Activated T-cell treated with anti-CD3 and anti-CD28 coated beads, Interleukin-2, amount 50 U/mL, for 4 hours (primary cell): Measurements from ENCODE around the gene ANTXR1. TPM values are rescaled to one million over a fixed set of nuclear protein-coding genes. Genes with fewer than 3 reads are reported as not detected.

ENCODE experiments used
- ATAC-seq, 2 donors: fragments of 200-7000 bp; cut with Tn5 transposase; one replicate each; pipeline ENCODE4 v1.10.0; 2021
- DNase-seq: peaks from one replicate; pipeline ENCODE4 v3.0.0-alpha.2; 2020
- H3K27me3 Mint-ChIP-seq: one replicate; pipeline ENCODE4 v1.8.0; 2021; ENCODE audit warnings: low read depth, mixed read lengths
- H3K36me3 Mint-ChIP-seq: one replicate; pipeline ENCODE4 v1.8.0; 2022; ENCODE audit warnings: mixed read lengths; ENCODE audit not compliant: insufficient read depth
- H3K4me1 Mint-ChIP-seq: one replicate; pipeline ENCODE4 v1.8.0; 2021; ENCODE audit warnings: low read depth, mixed read lengths
- H3K4me3 Mint-ChIP-seq: one replicate; pipeline ENCODE4 v1.8.0; 2021; ENCODE audit warnings: mild to moderate bottlenecking, moderate library complexity, mixed read lengths
- H3K9me3 Mint-ChIP-seq: one replicate; pipeline ENCODE4 v1.8.0; 2021; ENCODE audit warnings: mixed read lengths
- total RNA-seq, 3 donors: library from RNA; stranded (reverse); gene quantifications; one replicate each; pipeline ENCODE4 v1.2.1, GENCODE V29; 2021

Gene ANTXR1
- total RNA-seq, 3 donors from 2014 or later: 0.40 to 0.79 (median 0.43) TPM

DNA sequence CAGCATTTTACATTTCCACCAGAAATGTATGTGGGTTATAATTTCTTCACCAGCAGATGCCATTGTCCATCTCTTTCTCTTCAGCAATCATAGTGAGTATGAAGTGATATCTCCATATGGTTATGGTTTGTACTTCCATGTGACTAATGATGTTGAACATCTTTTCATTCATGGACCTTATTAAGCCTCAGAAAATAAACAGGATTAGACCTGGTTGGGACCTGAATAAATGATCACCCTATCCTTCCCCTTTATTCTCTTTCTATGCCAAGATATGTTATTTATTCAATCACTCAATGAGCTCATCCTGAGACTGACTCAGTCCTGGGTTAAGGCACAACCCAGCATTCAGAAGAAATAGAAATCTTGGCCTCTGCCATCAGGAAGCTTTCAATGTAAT, 86.6 kb downstream of the ANTXR1 start:
- no peaks in the 10 kb centered on the region for H3K4me1 Mint-ChIP-seq
- H3K9me3 Mint-ChIP-seq: no peaks in the 10 kb centered on the region
- no peak for DNase-seq
- H3K27me3 Mint-ChIP-seq: peaks cover 18% of the 10 kb centered on the region
- no peaks in the 10 kb centered on the region for H3K36me3 Mint-ChIP-seq
- no peak overlapping the region for H3K4me3 Mint-ChIP-seq
- no peak for ATAC-seq

DNA sequence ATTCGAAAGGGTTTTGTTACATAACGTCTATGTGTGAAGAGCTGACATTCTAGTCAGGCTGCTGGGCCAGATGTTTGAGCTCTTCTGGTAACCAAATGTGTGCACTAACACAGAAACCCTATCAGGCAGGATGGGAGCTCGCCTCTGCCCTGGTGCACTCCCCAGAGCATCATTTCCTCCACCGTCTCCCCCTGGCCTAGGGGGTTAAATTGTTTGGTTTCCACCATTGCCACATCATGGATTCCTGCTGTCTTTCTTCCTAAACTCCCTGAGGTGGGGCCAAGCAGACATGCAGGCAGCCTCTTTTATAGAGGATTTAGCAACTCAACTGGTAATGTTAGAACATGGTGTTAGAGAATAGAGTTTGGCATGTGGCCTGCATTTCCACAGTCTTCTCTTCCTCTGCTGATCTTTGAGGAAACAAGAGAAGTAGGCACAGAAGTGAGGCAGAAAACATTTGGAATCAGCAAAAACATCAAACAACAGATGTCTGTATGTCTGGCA, 87.3 kb downstream of the ANTXR1 start:
- no peak for DNase-seq
- no peak for ATAC-seq

GRCh38 chr2:69102041-69102593, 89.1 kb downstream of the ANTXR1 start:
- Mint-ChIP-seq H3K4me3 (no peak overlapping the region), H3K36me3 (no peaks in the 10 kb centered on the region), H3K9me3 (no peaks in the 10 kb centered on the region), H3K27me3 (peaks cover 24% of the 10 kb centered on the region), H3K4me1 (no peaks in the 10 kb centered on the region)
- DNase-seq: no peak
- no peak for ATAC-seq

More for the DNA sequence above, 87.3 kb downstream of the ANTXR1 start:
- H3K27me3 Mint-ChIP-seq: peaks cover 16% of the 10 kb centered on the region
- no peaks in the 10 kb centered on the region for H3K36me3 Mint-ChIP-seq
- H3K4me1 Mint-ChIP-seq: no peaks in the 10 kb centered on the region
- no peak overlapping the region for H3K4me3 Mint-ChIP-seq
- H3K9me3 Mint-ChIP-seq: no peaks in the 10 kb centered on the region

- H3K27me3 Mint-ChIP-seq: peaks cover 24% of the 10 kb centered on the region
- no peaks in the 10 kb centered on the region for H3K4me1 Mint-ChIP-seq
- no peaks in the 10 kb centered on the region for H3K9me3 Mint-ChIP-seq
- no peaks in the 10 kb centered on the region for H3K36me3 Mint-ChIP-seq
- ATAC-seq (no peak), DNase-seq (no peak)
- H3K4me3 Mint-ChIP-seq: no peak overlapping the region
These were observed 90.4 kb downstream of the ANTXR1 start for GRCh38 chr2:69103419-69103818.

DNA sequence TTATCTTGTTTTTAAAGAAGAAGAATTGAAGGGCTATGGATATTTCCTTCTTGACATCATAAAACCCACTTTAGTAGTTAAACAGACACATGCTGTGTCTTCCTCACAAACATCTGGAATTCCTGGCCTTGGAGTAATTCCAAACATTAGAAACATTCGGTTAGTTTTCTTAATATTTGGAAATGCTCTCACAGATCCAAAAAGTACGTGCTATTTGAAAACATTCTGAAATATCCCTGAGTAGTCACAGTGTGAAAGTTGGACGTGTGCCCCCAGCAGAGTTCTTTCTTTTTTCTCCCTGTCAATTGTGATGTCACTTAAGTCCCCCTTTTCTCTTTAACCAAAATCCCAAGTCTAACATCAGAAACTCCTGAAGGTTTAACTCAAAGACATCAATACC, 91.3 kb downstream of the ANTXR1 start:
- Mint-ChIP-seq H3K36me3 (no peaks in the 10 kb centered on the region), H3K27me3 (peaks cover 24% of the 10 kb centered on the region)

DNA sequence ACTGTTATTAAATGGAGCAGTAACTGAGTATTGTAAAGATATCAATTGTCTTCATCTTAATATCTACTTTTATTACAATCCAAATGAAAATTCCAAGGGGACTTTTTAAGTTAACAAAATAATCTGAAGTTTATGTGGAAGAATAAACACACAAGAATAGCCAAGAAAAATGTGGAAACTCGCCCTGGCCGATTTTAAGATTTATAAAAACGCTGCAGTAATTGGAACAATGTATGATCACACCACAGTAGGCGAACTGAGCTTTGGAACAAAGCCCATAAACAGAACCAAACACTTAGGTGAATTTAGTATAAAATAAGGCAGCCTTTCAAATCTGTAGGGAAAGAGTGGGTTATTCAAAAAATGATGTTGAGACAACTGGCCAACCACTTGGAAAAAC, 96.3 kb downstream of the ANTXR1 start:
- Mint-ChIP-seq H3K4me3 (no peak overlapping the region), H3K27me3 (peaks cover 10% of the 10 kb centered on the region), H3K4me1 (no peaks in the 10 kb centered on the region), H3K36me3 (no peaks in the 10 kb centered on the region), H3K9me3 (no peaks in the 10 kb centered on the region)
- DNase-seq: no peak
- ATAC-seq: no peak

More for the DNA sequence above, 91.3 kb downstream of the ANTXR1 start:
- Mint-ChIP-seq H3K9me3 (no peaks in the 10 kb centered on the region), H3K4me3 (no peak overlapping the region), H3K4me1 (no peaks in the 10 kb centered on the region)
- DNase-seq (no peak), ATAC-seq (no peak)

GRCh38 chr2:69111076-69111475, 98.1 kb downstream of the ANTXR1 start:
- Mint-ChIP-seq H3K9me3 (no peaks in the 10 kb centered on the region), H3K36me3 (no peaks in the 10 kb centered on the region), H3K4me3 (no peak overlapping the region), H3K27me3 (peaks cover 9% of the 10 kb centered on the region), H3K4me1 (no peaks in the 10 kb centered on the region)
- no peak for ATAC-seq
- DNase-seq: no peak

GRCh38 chr2:69113627-69114026, 100.6 kb downstream of the ANTXR1 start:
- H3K27me3 Mint-ChIP-seq: no peaks in the 10 kb centered on the region
- no peak overlapping the region for H3K4me3 Mint-ChIP-seq

DNA sequence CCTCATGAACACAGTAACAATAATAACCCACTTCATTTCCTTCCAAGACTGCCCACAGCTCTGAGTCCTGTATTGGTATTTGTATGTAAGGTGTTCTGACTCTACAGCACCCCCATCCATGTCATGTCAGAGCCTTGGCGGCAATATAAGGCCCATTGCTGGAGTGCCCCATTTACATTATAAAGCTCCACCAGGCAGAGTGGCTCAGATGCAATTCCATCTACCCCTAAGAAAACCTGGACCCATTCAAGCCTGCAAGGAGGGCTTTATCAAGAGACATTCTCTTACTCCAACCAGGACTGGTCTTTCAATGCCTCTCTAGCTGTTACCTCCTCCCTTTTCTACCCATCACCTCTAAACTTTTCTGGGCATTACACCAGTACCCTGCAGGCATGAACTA, 101.6 kb downstream of the ANTXR1 start:
- no peak for ATAC-seq
- no peak for DNase-seq
- no peak overlapping the region for H3K4me3 Mint-ChIP-seq

More at GRCh38 chr2:69113627-69114026, 100.6 kb downstream of the ANTXR1 start:
- ATAC-seq (no peak), DNase-seq (no peak)
- Mint-ChIP-seq H3K4me1 (no peaks in the 10 kb centered on the region), H3K36me3 (no peaks in the 10 kb centered on the region), H3K9me3 (no peaks in the 10 kb centered on the region)

DNA sequence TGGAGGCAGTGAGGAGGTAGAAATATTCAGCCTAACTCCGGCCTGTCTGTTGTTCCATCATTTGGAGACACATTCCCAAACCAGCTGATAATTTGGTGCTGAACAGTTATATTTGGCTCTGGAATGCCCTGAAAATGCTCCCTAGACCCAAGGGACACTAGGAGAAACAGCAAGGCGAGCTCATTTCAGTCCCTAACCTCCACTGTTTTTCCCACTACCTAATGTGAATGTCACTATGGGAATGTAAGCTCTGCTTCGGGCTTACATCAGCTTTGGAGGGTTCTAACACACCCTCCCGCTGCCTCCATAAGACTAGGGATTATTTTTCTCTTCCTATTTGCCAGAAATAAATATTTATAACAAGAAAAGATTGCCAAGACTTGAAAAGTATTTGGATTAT, 103.5 kb downstream of the ANTXR1 start:
- H3K36me3 Mint-ChIP-seq: no peaks in the 10 kb centered on the region
- ATAC-seq: no peak
- no peak for DNase-seq
- no peaks in the 10 kb centered on the region for H3K9me3 Mint-ChIP-seq
- no peak overlapping the region for H3K4me3 Mint-ChIP-seq
- no peaks in the 10 kb centered on the region for H3K4me1 Mint-ChIP-seq
- H3K27me3 Mint-ChIP-seq: peaks cover 2% of the 10 kb centered on the region

More for the DNA sequence above, 101.6 kb downstream of the ANTXR1 start:
- Mint-ChIP-seq H3K36me3 (no peaks in the 10 kb centered on the region), H3K4me1 (no peaks in the 10 kb centered on the region), H3K27me3 (no peaks in the 10 kb centered on the region), H3K9me3 (no peaks in the 10 kb centered on the region)

DNA sequence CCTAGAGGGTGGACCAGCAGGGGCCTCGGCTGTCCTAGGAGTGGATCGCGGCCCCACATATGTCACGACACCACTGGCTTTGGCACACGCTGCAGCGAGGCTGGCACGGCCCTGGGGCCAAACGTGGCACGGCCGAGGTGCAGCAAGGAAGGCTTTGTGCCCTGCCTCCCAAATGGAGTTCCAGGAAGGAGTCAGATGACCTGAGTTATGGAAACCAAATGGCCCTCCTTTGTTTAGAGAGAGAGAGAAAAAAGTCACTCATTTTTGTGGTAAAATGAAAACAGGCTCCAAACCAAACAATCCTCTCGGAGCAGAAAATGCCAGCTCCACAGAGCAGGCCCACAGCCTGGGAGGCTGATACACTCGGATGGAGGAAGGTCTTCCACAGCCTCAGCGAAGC, 105.6 kb downstream of the ANTXR1 start:
- Mint-ChIP-seq H3K27me3 (peaks cover 9% of the 10 kb centered on the region), H3K36me3 (no peaks in the 10 kb centered on the region), H3K4me3 (no peak overlapping the region), H3K4me1 (no peaks in the 10 kb centered on the region), H3K9me3 (no peaks in the 10 kb centered on the region)
- ATAC-seq (no peak), DNase-seq (no peak)

DNA sequence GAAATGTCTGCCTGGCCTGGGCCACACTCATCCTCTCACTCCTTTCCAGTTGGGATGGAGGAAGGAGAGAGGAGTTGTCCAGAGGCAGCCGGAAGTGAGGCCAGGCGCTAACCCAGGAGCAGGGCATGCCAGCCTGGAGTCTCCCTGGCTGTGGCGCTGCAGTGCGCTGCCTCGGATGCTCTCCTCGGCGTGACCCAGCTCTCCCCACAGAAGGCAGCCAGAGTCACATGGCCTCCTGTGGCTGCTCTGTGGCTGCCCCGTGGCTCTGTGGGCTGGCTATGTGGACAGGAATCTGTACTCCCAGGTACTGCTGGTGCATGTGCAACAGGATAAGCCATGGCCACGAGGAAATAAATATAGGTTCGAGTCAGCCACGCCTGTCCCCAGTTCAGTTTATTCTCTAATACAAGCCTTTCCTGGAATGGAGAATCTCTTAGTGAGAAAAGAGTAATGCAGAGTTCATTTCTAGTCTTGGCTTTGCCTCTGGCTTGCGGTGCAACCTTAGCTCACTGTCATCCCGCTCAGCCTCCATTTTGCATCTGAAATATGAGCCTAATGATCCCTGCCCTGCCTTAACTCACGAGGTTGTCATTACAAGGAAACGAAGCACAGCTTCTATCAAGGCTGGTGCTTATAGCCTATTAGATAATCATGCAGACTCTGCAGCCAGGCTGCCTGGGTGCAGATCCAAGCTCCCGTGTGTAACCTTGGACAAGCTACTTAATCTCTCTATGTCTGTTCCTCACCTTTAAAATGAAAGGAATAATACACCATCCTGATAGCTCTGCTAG, 106.3 kb downstream of the ANTXR1 start:
- ATAC-seq: no peak
- no peaks in the 10 kb centered on the region for H3K4me1 Mint-ChIP-seq
- H3K36me3 Mint-ChIP-seq: no peaks in the 10 kb centered on the region
- no peak for DNase-seq
- H3K4me3 Mint-ChIP-seq: no peak overlapping the region
- peaks cover 9% of the 10 kb centered on the region for H3K27me3 Mint-ChIP-seq
- H3K9me3 Mint-ChIP-seq: no peaks in the 10 kb centered on the region

DNA sequence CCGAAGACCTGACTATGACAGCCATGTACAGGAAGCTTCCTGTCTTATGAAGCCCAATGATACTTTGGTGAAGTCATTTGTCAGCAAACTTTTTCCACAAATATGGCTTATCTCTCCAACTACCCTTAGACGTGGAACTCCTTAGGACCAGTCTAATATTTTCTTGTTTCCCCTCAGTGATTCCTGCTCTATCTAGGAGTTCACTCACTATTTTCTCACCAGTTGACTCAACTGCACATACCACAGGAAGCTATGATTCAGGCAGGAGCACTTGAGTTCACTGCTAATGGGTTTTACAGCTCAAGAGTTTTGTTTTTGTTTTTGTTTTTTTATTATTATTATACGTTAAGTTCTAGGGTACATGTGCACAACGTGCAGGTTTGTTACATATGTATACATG, 109.3 kb downstream of the ANTXR1 start:
- H3K4me3 Mint-ChIP-seq: no peak overlapping the region
- H3K9me3 Mint-ChIP-seq: no peaks in the 10 kb centered on the region
- ATAC-seq (no peak), DNase-seq (no peak)
- H3K4me1 Mint-ChIP-seq: no peaks in the 10 kb centered on the region
- H3K36me3 Mint-ChIP-seq: no peaks in the 10 kb centered on the region
- H3K27me3 Mint-ChIP-seq: peaks cover 14% of the 10 kb centered on the region

DNA sequence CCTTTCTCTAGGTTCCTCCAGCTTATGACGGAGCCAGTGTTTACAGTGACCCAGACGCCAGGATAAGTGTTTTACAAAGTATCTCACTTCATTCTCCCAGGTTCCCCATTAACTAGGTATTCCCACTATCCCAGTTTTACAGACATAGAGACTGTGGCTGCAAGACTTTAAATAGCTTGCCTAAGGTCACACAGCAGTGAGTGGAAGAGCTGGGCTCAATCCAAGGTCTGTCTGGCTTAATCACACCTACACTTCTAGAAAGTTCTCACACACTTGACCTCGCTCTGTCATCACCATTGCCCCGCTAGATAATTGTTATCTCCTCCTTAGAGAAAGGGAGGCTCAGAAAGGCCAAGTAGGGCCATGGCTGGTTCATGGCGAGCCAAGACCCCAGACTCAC, 110.2 kb downstream of the ANTXR1 start:
- Mint-ChIP-seq H3K9me3 (no peaks in the 10 kb centered on the region), H3K27me3 (peaks cover 17% of the 10 kb centered on the region), H3K4me1 (no peaks in the 10 kb centered on the region), H3K4me3 (no peak overlapping the region), H3K36me3 (no peaks in the 10 kb centered on the region)
- DNase-seq (no peak), ATAC-seq (no peak)

DNA sequence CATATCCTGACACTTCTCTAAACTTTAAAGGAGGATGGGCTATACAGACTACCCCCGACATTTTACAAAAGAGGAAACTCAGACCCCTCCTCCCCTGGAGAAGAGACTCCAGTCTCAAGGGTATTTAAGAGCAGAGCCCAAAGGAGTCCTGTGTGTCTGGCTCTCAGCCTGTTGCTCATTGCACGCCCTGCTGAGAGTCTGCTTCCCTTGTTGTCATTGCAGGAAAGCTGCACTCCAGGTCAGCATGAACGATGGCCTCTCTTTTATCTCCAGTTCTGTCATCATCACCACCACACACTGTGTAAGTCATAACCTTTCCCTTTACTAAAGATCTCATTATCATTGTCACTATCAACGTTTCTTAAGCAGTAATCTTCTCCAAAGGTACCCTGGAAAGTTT, 111.4 kb downstream of the ANTXR1 start:
- Mint-ChIP-seq H3K27me3 (peaks cover 17% of the 10 kb centered on the region), H3K9me3 (no peaks in the 10 kb centered on the region), H3K36me3 (no peaks in the 10 kb centered on the region), H3K4me1 (no peaks in the 10 kb centered on the region), H3K4me3 (no peak overlapping the region)
- DNase-seq (no peak), ATAC-seq (no peak)
